HCT116 (cell line): ENCODE data around the gene MYL5. TPM values are rescaled to one million over a fixed set of nuclear protein-coding genes. Genes with fewer than 3 reads are reported as not detected.

Experiments
- ATAC-seq: fragments of 200-7000 bp; cut with Tn5 transposase; 2 replicates; pipeline ENCODE4 v1.9.1; 2020; ENCODE audit warnings: mild to moderate bottlenecking, moderate library complexity
- BruUV-seq: library from RNA; stranded (reverse); fragments of 400-500 nt; replicated peaks from 2 replicates; lab custom pipeline; 2021; lab: Mats Ljungman, UMichigan
- CTCF ChIA-PET: fragments of 300-600 bp; sonication (Branson Sonifier 250); formaldehyde crosslinking; loops from one replicate; lab custom pipeline; 2021; ENCODE audit warnings: antibody characterized with exemption; lab: Charles Lee
- POLR2A ChIA-PET: fragments of 300-600, 350-600 bp; sonication (Branson Sonifier 250); formaldehyde crosslinking; loops from one replicate; lab custom pipeline; 2021; ENCODE audit warnings: antibody characterized with exemption; lab: Charles Lee
- RAD21 ChIA-PET, 2 experiments: fragments of 300-600 bp; sonication (Branson Sonifier 250); formaldehyde crosslinking; loops; one replicate each; lab custom pipeline; 2023; ENCODE audit warnings: low total read pairs in 2 of 2; ENCODE audit not compliant: uncharacterized antibody in 2 of 2, unreplicated experiment in 2 of 2, low non-redundant PET in 1 of 2; lab: Charles Lee
- DNase-seq: peaks from one replicate; pipeline ENCODE4 v3.0.0-alpha.2; 2010; ENCODE audit warnings: low read depth, low spot score
- H2AFZ ChIP-seq: fragments of 200-600 bp; shearing (Covaris generic), sonication (generic); 2 replicates; pipeline ENCODE4 v1.6.1; 2017; ENCODE audit warnings: low read depth, mixed run types, mixed read lengths, antibody characterized with exemption, low read length; ENCODE audit not compliant: poor library complexity, severe bottlenecking
- H3K27ac ChIP-seq: 2 replicates; pipeline ENCODE4 v1.5.1; 2012; ENCODE audit warnings: low read depth, low read length
- H3K27me3 ChIP-seq: fragments of 200-600 bp; sonication (generic); 2 replicates; pipeline ENCODE4 v1.6.1; 2016; ENCODE audit warnings: mixed run types, low read length, mixed read lengths; ENCODE audit not compliant: insufficient read depth
- H3K36me3 ChIP-seq, 2 experiments: fragments of 200-500 bp in 1 of 2; fragments of 200-600 bp in 1 of 2; sonication (Bioruptor generic) in 1 of 2; sonication (generic) in 1 of 2; 2 replicates each; pipeline versions ENCODE4 v1.5.1 to v1.6.1; 2014 to 2016; ENCODE audit warnings: low read length in 2 of 2, inconsistent platforms in 1 of 2, mixed read lengths in 1 of 2, mixed run types in 1 of 2; ENCODE audit not compliant: insufficient read depth in 2 of 2, control insufficient read depth in 1 of 2
- H3K4me1 ChIP-seq, 2 experiments: fragments of 200-600 bp in 1 of 2; sonication (generic) in 1 of 2; 2 replicates each; pipeline versions ENCODE4 v1.5.1 to v1.6.1; 2012 to 2017; ENCODE audit warnings: low read length in 2 of 2, inconsistent platforms in 1 of 2, mild to moderate bottlenecking in 1 of 2, mixed read lengths in 1 of 2, mixed run types in 1 of 2, moderate library complexity in 1 of 2; ENCODE audit not compliant: insufficient read depth in 2 of 2, control insufficient read depth in 1 of 2
- H3K4me2 ChIP-seq: fragments of 200-600 bp; sonication (generic); 2 replicates; pipeline ENCODE4 v1.6.1; 2017; ENCODE audit warnings: mixed run types, low read length, mixed read lengths
- H3K4me3 ChIP-seq, 2 experiments: fragments of 200-600 bp in 1 of 2; sonication (generic) in 1 of 2; replicated peaks in 1 of 2; 2 replicates each; pipeline ENCODE4 v1.5.1; 2011 to 2016; ENCODE audit warnings: low read length in 2 of 2, control low read depth in 1 of 2, low read depth in 1 of 2, mild to moderate bottlenecking in 1 of 2, mixed read lengths in 1 of 2, mixed run types in 1 of 2
- H3K79me2 ChIP-seq: fragments of 200-600 bp; sonication (generic); 2 replicates; pipeline ENCODE4 v1.6.1; 2017; ENCODE audit warnings: mild to moderate bottlenecking, mixed run types, low read length, moderate library complexity, mixed read lengths; ENCODE audit not compliant: insufficient read depth
- H3K9ac ChIP-seq: fragments of 200-600 bp; sonication (generic); 2 replicates; pipeline ENCODE4 v1.6.1; 2016; ENCODE audit warnings: low read length, mixed read lengths
- H3K9me2 ChIP-seq: fragments of 200-600 bp; sonication (generic), shearing (Covaris generic); 2 replicates; pipeline ENCODE4 v1.6.1; 2017; ENCODE audit warnings: mixed run types, mild to moderate bottlenecking, moderate library complexity; ENCODE audit not compliant: insufficient read depth
- H3K9me3 ChIP-seq, 2 experiments: fragments of 200-500 bp in 1 of 2; fragments of 200-600 bp in 1 of 2; sonication (Bioruptor generic) in 1 of 2; sonication (generic) in 1 of 2; 2 replicates each; pipeline ENCODE4 v1.6.1; 2014 to 2017; ENCODE audit warnings: low read length in 2 of 2, mixed read lengths in 2 of 2, inconsistent platforms in 1 of 2, low read depth in 1 of 2, mild to moderate bottlenecking in 1 of 2, mixed run types in 1 of 2, moderate library complexity in 1 of 2; ENCODE audit not compliant: control insufficient read depth in 1 of 2, insufficient read depth in 1 of 2
- H4K20me1 ChIP-seq: fragments of 200-600 bp; sonication (generic), shearing (Covaris generic); 2 replicates; pipeline ENCODE4 v1.6.1; 2017; ENCODE audit warnings: mixed run types, mild to moderate bottlenecking, moderate library complexity; ENCODE audit not compliant: insufficient read depth
- CEBPB ChIP-seq: IDR thresholded peaks from 2 replicates; pipeline ENCODE4 v1.6.1; 2012; ENCODE audit warnings: low read depth
- EZH2 ChIP-seq: fragments of 200-600 bp; sonication (generic); IDR thresholded peaks from 2 replicates; pipeline ENCODE4 v1.6.1; 2017; ENCODE audit warnings: antibody characterized with exemption, mixed run types
- EZH2phosphoT487 ChIP-seq: fragments of 200-600 bp; IDR thresholded peaks from 2 replicates; pipeline ENCODE4 v1.6.1; 2018; ENCODE audit warnings: antibody characterized with exemption, borderline replicate concordance
- POLR2AphosphoS5 ChIP-seq: IDR thresholded peaks from 2 replicates; pipeline ENCODE4 v1.6.1; 2011; ENCODE audit warnings: mild to moderate bottlenecking, low read depth, low read length, moderate library complexity
- SIN3A ChIP-seq: IDR thresholded peaks from 2 replicates; pipeline ENCODE4 v1.6.1; 2012; ENCODE audit warnings: low read depth
- ZBTB33 ChIP-seq: IDR thresholded peaks from 2 replicates; pipeline ENCODE4 v1.6.1; 2011; ENCODE audit warnings: mild to moderate bottlenecking, low read length, moderate library complexity; ENCODE audit not compliant: insufficient replicate concordance; ENCODE audit errors: extremely low read depth
- intact Hi-C: fragments of 100-400 bp; cut with micrococcal nuclease; formaldehyde crosslinking; loops from 2 replicates; pipeline ENCODE4 v1.10.0; 2022
- total RNA-seq: library from RNA; stranded (reverse); gene quantifications from one replicate; pipeline ENCODE4 v1.2.1, GENCODE V29; 2021; ENCODE audit not compliant: unreplicated experiment
- TF ChIP-seq, protein P1 (sequence below): IDR thresholded peaks from 2 replicates; pipeline ENCODE4 v1.6.1; 2012

The MYL5 gene
- total RNA-seq, 1 experiment from 2014 or later = 14.0 TPM

GRCh38 chr4:675980-676870, 1.9 kb downstream of the MYL5 start:
- H3K36me3 ChIP-seq = peaks cover 10 to 20% of the 10 kb centered on the region in 2 experiments
- intact Hi-C loops = loop anchor here (10.0 kb wide), 1 partner anchor 201 kb away; no protein-coding TSS in a partner anchor
- ATAC-seq = no peak
- no peaks in the 10 kb centered on the region for H3K9me2 ChIP-seq
- no peaks in the 10 kb centered on the region for H3K9me3 ChIP-seq
- no peak for DNase-seq
- peaks cover 23 to 52% of the 10 kb centered on the region in 2 experiments for H3K4me1 ChIP-seq
- no peaks in the 10 kb centered on the region for H3K27me3 ChIP-seq
- ChIA-PET RAD21 (no interaction called here), CTCF (interaction anchor here (0.9 kb wide), 1 partner anchor 11 kb away, joined by 3 read pairs; no protein-coding TSS in a partner anchor), POLR2A (no interaction called here)
- peak overlapping the region; percentile 95; the same call in 1 of the 2 replicates for H3K9ac ChIP-seq
- H3K4me2 ChIP-seq = peak overlapping the region; percentile 93
- peaks cover 26% of the 10 kb centered on the region for H3K79me2 ChIP-seq
- H2AFZ ChIP-seq = no peak overlapping the region
- H4K20me1 ChIP-seq = no peaks in the 10 kb centered on the region
- no peak for TF ChIP-seq EZH2phosphoT487
- TF ChIP-seq POLR2AphosphoS5 = no peak; the same call in 1 of the 2 replicates
- no peak for TF ChIP-seq EZH2
- no peak for TF ChIP-seq SIN3A
- TF ChIP-seq, protein P1, sequence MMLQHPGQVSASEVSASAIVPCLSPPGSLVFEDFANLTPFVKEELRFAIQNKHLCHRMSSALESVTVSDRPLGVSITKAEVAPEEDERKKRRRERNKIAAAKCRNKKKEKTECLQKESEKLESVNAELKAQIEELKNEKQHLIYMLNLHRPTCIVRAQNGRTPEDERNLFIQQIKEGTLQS = no peak
- no peak for TF ChIP-seq ZBTB33
- no peak for TF ChIP-seq CEBPB
- peak overlapping the region; percentile 77 to 91; a peak in 2 of 4 replicates for H3K4me3 ChIP-seq
- H3K27ac ChIP-seq = peak overlapping the region; percentile 90
- BruUV-seq = no TSS peak
